GM12874 (cell line): ENCODE data around the gene AK8.

ENCODE experiments used
- TF ChIP-seq, protein P1 (sequence below): IDR thresholded peaks from 2 replicates; pipeline ENCODE4 v1.5.1; 2011; ENCODE audit warnings: low read depth, mild to moderate bottlenecking, control low read depth, low read length, moderate library complexity; ENCODE audit not compliant: insufficient read depth

AK8 gene

DNA sequence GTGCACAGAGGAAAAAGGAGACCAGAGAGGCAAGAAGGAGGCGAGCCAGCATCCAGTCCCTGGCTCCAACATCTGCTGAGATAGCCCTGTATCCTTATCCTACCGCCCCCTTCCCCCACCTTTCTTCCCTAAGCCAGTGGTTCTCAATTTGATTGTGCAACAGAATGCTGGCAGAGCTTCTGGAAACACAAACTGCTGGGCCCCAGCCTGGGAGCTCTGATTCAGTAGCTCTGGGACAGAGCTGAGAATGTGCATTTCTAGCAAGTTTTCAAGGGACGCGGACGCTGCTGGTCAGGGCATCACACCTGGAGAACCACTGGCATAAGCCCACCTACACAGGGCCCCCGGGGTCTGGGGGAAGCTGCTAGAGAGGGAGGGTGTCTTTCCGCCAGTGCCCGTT, 21.1 kb downstream of the AK8 start:
- TF ChIP-seq, protein P1, sequence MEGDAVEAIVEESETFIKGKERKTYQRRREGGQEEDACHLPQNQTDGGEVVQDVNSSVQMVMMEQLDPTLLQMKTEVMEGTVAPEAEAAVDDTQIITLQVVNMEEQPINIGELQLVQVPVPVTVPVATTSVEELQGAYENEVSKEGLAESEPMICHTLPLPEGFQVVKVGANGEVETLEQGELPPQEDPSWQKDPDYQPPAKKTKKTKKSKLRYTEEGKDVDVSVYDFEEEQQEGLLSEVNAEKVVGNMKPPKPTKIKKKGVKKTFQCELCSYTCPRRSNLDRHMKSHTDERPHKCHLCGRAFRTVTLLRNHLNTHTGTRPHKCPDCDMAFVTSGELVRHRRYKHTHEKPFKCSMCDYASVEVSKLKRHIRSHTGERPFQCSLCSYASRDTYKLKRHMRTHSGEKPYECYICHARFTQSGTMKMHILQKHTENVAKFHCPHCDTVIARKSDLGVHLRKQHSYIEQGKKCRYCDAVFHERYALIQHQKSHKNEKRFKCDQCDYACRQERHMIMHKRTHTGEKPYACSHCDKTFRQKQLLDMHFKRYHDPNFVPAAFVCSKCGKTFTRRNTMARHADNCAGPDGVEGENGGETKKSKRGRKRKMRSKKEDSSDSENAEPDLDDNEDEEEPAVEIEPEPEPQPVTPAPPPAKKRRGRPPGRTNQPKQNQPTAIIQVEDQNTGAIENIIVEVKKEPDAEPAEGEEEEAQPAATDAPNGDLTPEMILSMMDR = no peak

DNA sequence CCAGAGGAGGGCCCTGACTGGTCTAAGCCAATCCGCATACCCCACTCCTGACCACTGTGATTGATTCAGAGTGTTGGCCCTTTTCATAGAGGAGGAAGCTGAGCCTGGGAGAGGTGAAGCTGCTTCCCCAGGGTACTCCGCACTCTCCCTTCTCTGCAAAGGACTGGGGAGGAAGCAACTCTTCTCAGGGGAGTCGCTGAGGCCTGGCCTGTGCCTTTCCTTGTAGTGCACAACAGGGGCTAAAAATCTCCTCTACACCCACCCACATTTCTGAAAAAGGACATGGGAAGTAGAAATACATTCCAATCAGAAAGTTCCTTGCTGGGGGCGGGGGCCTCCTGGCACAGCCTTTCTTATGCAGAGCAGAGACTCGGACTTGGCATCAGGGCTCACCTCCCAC, 22.2 kb downstream of the AK8 start:
- TF ChIP-seq, protein P1 = no peak

DNA sequence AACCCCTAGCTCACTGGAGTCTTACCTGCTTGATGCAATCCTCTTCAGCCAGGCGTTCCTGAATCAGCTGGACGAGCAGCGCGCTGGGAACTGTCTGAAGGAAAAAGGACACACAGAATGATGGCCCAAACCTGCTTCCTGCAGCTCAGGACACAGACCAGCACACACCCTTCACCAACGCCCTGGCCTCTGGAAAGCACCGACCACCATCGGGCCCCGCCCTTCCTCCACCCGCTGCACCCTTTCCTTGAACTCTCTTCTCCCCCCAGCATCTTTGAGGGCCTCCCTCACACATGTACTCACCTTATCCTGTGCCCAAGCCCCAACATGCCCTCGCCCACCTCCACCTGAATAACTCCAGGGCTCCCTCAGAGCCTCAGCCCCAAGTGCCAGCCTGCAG, 23.3 kb downstream of the AK8 start:
- TF ChIP-seq, protein P1 = no peak

DNA sequence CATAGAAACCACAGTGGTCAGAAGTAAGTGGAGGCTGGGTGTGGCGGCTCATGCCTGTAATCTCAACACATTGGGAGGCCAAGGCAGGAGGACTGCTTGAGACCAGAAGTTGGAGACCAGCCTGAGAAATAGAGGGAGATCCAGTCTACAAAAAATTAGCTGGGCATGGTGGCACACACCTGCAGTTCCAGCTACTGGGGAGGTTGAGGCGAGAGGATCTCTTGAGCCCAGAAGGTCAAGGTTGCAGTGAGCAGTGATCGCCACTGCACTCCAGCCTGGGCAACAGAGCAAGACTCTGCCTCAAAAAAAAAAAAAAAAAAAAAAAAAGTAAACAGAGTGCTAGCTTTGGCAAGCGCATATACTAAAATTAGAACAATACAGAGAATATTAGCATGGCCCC, 24.6 kb downstream of the AK8 start:
- TF ChIP-seq, protein P1 = no peak

DNA sequence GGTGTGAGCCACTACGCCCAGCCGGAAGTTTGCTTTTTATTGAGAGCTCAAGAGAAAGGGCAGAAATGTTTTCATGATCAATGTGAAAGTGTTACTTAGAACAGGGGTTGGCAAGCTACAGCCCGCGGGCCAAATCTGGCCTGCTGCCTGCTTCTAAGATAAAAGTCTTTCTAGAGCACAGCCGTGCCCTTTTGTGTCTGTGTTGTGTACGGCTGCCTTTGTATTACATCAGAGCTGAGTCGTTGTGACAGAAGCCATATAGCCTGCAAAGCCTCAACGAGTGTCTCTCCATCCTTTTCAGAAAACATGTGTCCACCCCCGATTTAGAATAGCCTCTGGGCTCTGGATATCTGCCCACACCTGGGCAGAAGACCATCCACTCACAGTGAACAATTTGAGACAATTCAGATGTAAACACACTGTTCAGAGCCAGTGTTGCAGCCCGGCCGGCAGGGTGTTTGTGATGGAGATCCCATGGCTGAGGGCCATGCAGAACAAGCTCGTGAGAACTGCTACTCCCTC, 28.8 kb downstream of the AK8 start:
- TF ChIP-seq, protein P1 = no peak

DNA sequence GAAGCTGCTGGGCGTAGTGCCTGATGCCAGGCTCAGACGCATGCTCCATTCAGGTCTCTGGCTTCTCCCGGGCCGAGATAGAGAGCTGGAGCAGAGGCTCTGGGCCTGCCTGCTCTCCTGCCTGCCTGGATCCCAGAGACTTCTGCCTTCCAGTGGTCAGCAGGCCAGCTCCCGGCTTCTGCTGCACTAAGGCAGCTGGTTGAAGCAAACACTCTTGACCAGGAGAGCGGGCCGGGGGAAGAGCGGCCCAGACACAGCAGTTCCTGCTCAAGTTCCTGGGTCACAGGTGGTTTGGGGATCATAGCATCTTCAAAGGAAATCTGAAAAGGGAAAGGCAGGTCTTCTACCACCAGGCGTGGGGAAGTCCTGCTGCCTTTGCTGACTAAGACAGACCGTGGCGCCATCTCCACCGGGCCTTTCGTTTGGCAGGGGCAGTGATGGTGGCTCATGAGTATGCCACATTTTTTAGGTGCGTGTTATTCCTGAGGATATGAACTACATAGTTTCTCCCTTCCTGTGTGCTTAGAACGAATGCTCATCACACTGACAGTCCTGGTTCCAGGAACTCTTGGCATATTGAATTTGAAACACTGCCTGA, 31.1 kb downstream of the AK8 start:
- TF ChIP-seq, protein P1 = no peak

DNA sequence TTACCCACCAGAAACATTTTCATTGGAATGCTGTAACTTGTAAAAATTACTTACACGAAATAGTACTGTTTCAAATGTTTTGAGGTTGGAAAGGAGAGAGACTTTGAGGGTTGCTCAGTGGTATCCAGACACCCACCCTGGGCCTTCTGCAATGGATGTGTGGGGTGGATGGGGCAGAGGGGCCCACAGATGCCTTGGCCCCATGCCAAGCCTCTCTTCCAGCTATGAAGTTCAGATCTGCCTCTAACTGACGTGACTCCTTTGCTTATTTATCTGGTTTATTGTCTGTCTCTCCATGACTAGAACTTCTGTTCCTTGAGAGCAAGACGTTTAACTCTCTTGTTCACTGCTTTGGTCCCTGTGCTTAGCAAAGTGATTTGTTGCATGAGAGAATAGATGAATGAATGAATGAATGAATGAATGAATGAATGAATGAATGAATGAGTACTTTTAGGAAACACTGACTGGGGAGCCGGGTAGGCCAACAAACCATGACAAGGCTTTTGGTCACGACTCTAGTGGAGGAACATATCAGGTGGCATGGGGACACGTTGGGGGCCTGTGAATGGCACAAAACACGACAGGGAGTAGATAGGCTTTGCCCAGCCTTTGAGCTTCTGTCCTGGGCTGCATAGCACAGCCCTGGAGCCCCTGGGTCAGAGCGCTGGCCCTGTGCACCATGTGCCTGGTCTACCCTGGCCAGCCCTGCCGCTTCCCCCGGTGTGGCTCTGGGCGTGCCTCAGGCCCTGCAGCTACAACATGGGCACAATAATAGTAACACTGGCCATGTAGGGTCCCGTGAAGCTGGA, 31.8 kb downstream of the AK8 start:
- TF ChIP-seq, protein P1 = no peak
